Peyer's patch (tissue), 4 donors: ENCODE data around the gene ATXN3L.

Experiments
- CTCF ChIP-seq, 6 experiments: fragments of 450-650 bp in 4 of 6; fragments of 200-600 bp in 2 of 6; sonication (generic) in 1 of 6; IDR thresholded peaks; one replicate each; pipeline ENCODE4 v1.5.1; 2017 to 2019; ENCODE audit warnings: antibody characterized with exemption in 6 of 6, mild to moderate bottlenecking in 3 of 6, moderate library complexity in 1 of 6
- POLR2A ChIP-seq, 2 donors: fragments of 450-650 bp; IDR thresholded peaks; one replicate each; pipeline ENCODE4 v1.5.1; 2017; ENCODE audit warnings: antibody characterized with exemption in 2 of 2, mild to moderate bottlenecking in 2 of 2, moderate library complexity in 2 of 2

- TF ChIP-seq CTCF (IDR thresholded peaks at IDR 0.05), result no peak
- TF ChIP-seq POLR2A (IDR thresholded peaks at IDR 0.05), result no peak
Observed at GRCh38 chrX:13365161-13365560, 45.3 kb upstream of the ATXN3L start.
